ENCODE measurements around the gene HEXD.

GRCh38 chr17:82428546-82428945 is 10.4 kb downstream of the HEXD start:
- TF ChIP-seq POLR2A (IDR thresholded peaks at IDR 0.05) (no peak), CTCF (IDR thresholded peaks at IDR 0.05) (no peak)
